Measurements from ENCODE around the gene RBBP8NL.

Gene RBBP8NL

GRCh38 chr20:62413896-62414481 lies 13.3 kb downstream of the RBBP8NL start:
- H3K4me3 Mint-ChIP-seq, result no peak overlapping the region
- H3K4me1 Mint-ChIP-seq (ENCODE audit: low read depth), result peaks cover 1% of the 10 kb centered on the region
- H3K36me3 Mint-ChIP-seq (ENCODE audit: low read depth), result no peaks in the 10 kb centered on the region
- H3K27ac Mint-ChIP-seq, result no peak overlapping the region
- no peaks in the 10 kb centered on the region for H3K9me3 Mint-ChIP-seq
- H3K27me3 Mint-ChIP-seq (ENCODE audit: low read depth), result no peaks in the 10 kb centered on the region

DNA sequence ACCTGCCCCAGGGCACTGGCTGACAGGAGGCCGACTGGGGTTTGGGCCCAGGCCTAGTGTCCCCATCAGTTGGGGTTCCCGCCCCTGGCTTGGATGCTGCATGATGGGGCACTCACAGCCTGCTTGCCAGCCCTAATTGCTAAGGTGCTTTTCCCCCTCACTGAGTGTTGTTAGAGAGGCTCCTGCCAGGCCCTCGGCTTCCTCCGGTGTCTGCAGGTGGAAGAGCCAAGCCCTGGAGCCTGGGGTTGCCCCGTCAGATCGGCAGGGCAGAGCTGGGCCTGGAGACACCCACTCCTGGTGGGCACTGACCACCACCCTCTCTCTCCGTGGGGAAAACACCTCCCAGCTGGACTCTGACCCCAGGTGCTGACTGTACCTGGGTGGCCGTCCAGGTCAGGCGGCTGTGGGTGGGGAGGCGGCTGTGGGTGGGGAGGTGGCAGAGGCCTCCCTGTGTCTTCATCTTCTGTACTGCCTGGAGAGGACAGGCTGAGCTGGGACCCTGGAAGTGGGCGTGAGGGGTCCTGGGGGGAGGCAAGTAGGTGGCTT lies 14.2 kb downstream of the RBBP8NL start:
- Mint-ChIP-seq H3K4me1 (ENCODE audit: low read depth) (peaks cover 1% of the 10 kb centered on the region), H3K9me3 (no peaks in the 10 kb centered on the region), H3K4me3 (no peak overlapping the region), H3K27me3 (ENCODE audit: low read depth) (no peaks in the 10 kb centered on the region), H3K36me3 (ENCODE audit: low read depth) (no peaks in the 10 kb centered on the region), H3K27ac (no peak overlapping the region)

DNA sequence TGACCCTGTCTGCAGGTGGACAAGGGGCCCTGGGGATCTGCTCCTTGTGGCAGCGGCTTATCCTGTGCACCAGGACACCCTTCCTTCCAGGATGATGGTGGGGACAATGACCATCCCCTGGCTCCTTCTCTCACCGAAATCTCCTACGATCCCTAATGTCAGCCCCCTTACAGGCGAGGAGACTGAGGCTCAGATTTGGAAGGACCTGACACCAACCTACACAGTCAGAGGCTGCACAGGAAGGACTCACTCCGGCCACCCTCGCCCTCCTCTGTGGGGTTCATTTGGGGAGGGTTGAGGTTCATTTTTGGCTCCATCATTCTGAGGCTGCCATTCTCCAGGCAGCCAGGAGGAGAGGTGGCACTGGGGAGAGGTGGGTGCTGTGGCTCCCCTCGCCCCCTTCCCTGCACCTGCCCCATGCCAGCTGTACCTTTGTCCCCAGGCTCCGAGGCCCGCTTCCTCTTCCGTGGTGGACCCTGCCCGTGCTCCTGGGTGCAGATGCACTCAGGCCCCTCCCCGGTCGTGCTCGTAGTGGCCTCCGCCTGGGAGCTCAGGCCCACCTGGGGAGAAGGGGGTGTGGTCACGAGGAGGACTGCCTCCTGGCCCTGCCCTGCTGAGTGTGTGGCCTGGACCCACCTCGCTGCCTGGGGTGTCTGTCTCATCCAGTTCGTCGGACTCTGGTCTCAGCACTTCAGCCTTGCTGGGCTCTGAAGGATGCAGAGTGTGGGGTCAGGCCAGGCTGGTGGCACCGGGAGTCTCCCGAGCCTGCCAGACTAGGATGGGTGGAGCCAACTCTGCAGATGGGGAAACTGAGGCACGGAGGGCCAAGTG lies 14.9 kb downstream of the RBBP8NL start:
- H3K4me3 Mint-ChIP-seq, result no peak overlapping the region
- no peaks in the 10 kb centered on the region for H3K36me3 Mint-ChIP-seq (ENCODE audit: low read depth)
- no peaks in the 10 kb centered on the region for H3K27me3 Mint-ChIP-seq (ENCODE audit: low read depth)
- H3K27ac Mint-ChIP-seq, result no peak overlapping the region
- peaks cover 4% of the 10 kb centered on the region for H3K4me1 Mint-ChIP-seq (ENCODE audit: low read depth)
- no peaks in the 10 kb centered on the region for H3K9me3 Mint-ChIP-seq

- peaks cover 4% of the 10 kb centered on the region for H3K4me1 Mint-ChIP-seq (ENCODE audit: low read depth)
- H3K27ac Mint-ChIP-seq, result no peak overlapping the region
- no peak overlapping the region for H3K4me3 Mint-ChIP-seq
- no peaks in the 10 kb centered on the region for H3K9me3 Mint-ChIP-seq
- no peaks in the 10 kb centered on the region for H3K27me3 Mint-ChIP-seq (ENCODE audit: low read depth)
- H3K36me3 Mint-ChIP-seq (ENCODE audit: low read depth), result no peaks in the 10 kb centered on the region
Measured at GRCh38 chr20:62411479-62412193, 15.7 kb downstream of the RBBP8NL start.

DNA sequence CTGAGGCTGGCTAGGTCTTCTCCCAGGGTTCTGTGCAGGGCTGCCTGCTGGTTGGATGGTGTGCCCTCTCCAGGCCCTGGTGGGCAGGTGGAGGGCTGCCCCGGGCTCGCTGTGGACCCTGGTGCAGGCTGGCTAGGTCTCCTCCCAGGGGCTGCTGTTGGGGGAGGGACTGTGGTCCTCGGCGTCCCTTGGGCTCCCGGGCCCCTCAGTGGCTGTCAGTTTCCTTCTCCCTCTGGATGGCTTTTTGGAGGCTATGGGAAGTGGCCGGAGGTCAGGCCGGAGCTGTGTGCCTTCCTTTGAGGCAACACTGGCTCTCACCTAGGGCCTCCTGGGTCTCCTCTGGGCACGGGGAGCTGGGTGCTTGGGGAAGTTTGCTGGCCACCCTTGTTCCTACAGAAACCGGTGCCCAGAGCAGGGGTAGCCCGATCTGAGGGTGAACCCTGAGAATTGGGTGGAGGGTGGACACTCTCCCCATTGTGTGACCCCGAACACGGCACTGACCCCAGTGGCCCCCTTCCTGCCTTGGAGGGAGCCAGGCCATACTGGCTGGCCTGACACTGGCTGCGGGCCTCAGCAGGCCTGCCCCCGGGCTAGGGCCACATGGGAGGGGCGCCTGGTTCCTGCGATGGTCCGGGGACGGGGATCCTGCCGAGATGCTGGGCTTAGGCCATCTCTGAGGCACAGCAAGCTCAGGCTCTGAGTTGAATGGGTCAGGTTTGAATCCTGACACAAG lies 16.4 kb downstream of the RBBP8NL start:
- Mint-ChIP-seq H3K9me3 (no peaks in the 10 kb centered on the region), H3K4me1 (ENCODE audit: low read depth) (peaks cover 6% of the 10 kb centered on the region), H3K36me3 (ENCODE audit: low read depth) (no peaks in the 10 kb centered on the region), H3K27me3 (ENCODE audit: low read depth) (no peaks in the 10 kb centered on the region), H3K27ac (no peak overlapping the region), H3K4me3 (no peak overlapping the region)

DNA sequence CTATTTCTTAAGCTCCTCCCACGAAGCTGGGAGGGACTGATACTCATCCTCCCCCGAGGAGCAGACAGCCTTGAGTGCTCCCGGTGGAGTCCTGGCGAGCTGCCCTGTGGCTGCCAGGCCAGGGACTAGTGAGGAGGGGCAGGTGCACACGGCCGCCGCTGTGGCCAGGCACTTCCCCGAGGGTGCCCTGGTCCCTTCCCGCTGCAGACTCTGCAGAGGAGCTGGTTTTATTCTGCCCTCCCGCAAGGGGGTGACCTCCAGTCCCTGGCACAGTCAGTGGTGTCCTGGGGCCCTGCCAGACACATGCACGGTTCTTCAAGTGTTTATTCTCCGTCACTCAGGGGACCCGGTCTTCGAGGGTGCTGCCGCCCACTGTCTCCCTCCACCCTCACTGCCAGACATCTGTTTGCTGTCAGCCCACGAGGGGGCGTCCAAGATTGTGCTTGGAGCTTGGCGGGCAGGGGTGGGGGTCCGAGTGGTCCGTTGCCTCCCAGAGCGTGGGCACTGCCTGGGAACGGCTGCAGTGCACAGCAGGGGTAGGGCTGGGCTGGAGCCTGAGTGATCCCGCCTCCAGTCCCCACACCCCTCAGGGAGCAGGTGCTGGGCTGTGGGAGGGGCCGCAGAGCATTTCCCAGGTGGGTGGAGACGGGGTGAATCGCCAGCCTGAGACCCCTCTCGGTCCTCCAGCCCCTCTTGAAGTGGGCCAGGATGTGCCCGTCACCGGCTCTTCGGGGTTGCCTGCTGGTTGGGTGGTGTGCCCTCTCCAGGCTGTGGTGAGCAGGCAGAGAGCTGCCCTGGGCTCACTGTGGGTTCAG lies 17.2 kb downstream of the RBBP8NL start:
- H3K27ac Mint-ChIP-seq, result no peak overlapping the region
- no peaks in the 10 kb centered on the region for H3K36me3 Mint-ChIP-seq (ENCODE audit: low read depth)
- H3K27me3 Mint-ChIP-seq (ENCODE audit: low read depth), result no peaks in the 10 kb centered on the region
- peaks cover 12% of the 10 kb centered on the region for H3K4me1 Mint-ChIP-seq (ENCODE audit: low read depth)
- no peak overlapping the region for H3K4me3 Mint-ChIP-seq
- no peaks in the 10 kb centered on the region for H3K9me3 Mint-ChIP-seq

- Mint-ChIP-seq H3K27ac (no peak overlapping the region), H3K9me3 (no peaks in the 10 kb centered on the region), H3K4me3 (no peak overlapping the region), H3K27me3 (ENCODE audit: low read depth) (no peaks in the 10 kb centered on the region), H3K4me1 (ENCODE audit: low read depth) (peaks cover 13% of the 10 kb centered on the region), H3K36me3 (ENCODE audit: low read depth) (no peaks in the 10 kb centered on the region)
Measured at GRCh38 chr20:62409086-62409853, 18.1 kb downstream of the RBBP8NL start.

GRCh38 chr20:62408640-62409039 lies 18.7 kb downstream of the RBBP8NL start:
- Mint-ChIP-seq H3K9me3 (no peaks in the 10 kb centered on the region), H3K4me3 (no peak overlapping the region), H3K27me3 (ENCODE audit: low read depth) (no peaks in the 10 kb centered on the region), H3K27ac (no peak overlapping the region), H3K36me3 (ENCODE audit: low read depth) (no peaks in the 10 kb centered on the region), H3K4me1 (ENCODE audit: low read depth) (peaks cover 15% of the 10 kb centered on the region)

DNA sequence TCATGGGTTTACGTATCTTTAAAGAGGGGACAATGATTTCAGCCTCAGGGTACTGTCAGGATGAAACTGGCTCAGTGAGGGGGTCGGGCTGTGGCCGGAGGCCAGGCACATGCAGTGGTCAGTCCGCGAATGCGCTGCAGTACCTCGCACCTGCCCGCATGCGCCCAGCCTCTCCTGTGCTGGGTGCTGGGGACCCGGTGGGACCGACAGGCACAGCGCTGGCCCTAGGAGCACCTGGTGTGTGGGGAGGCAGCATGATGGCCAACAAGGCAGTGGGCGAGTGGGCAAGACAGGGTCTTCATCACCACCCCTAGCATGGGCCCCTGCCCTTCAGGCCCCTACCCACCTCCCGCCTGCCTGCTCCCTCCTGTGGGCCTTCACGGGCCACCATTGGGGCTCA lies 19.3 kb downstream of the RBBP8NL start:
- peaks cover 17% of the 10 kb centered on the region for H3K4me1 Mint-ChIP-seq (ENCODE audit: low read depth)
- H3K4me3 Mint-ChIP-seq, result no peak overlapping the region
- H3K9me3 Mint-ChIP-seq, result no peaks in the 10 kb centered on the region
- H3K27me3 Mint-ChIP-seq (ENCODE audit: low read depth), result no peaks in the 10 kb centered on the region
- no peaks in the 10 kb centered on the region for H3K36me3 Mint-ChIP-seq (ENCODE audit: low read depth)
- H3K27ac Mint-ChIP-seq, result no peak overlapping the region

GRCh38 chr20:62407221-62407992 lies 19.9 kb downstream of the RBBP8NL start, which contains the start of gene CABLES2:
Gene CABLES2 (minus strand): TSS chr20:62407285. CDS start chr20:62407276, 9 bp downstream.
- peaks cover 17% of the 10 kb centered on the region for H3K4me1 Mint-ChIP-seq (ENCODE audit: low read depth)
- H3K27me3 Mint-ChIP-seq (ENCODE audit: low read depth), result no peaks in the 10 kb centered on the region
- no peaks in the 10 kb centered on the region for H3K36me3 Mint-ChIP-seq (ENCODE audit: low read depth)
- H3K27ac Mint-ChIP-seq, result peak within 1 kb of the TSS; percentile 85
- H3K4me3 Mint-ChIP-seq, result peak within 1 kb of the TSS; percentile 84
- H3K9me3 Mint-ChIP-seq, result no peaks in the 10 kb centered on the region

GRCh38 chr20:62406635-62407176 lies 20.6 kb downstream of the RBBP8NL start:
- Mint-ChIP-seq H3K27me3 (ENCODE audit: low read depth) (no peaks in the 10 kb centered on the region), H3K4me1 (ENCODE audit: low read depth) (peaks cover 17% of the 10 kb centered on the region), H3K9me3 (no peaks in the 10 kb centered on the region), H3K4me3 (peak overlapping the region; percentile 81), H3K36me3 (ENCODE audit: low read depth) (no peaks in the 10 kb centered on the region), H3K27ac (no peak overlapping the region)

- H3K27me3 Mint-ChIP-seq (ENCODE audit: low read depth), result no peaks in the 10 kb centered on the region
- H3K9me3 Mint-ChIP-seq, result no peaks in the 10 kb centered on the region
- H3K4me1 Mint-ChIP-seq (ENCODE audit: low read depth), result peaks cover 17% of the 10 kb centered on the region
- H3K4me3 Mint-ChIP-seq, result peak overlapping the region; percentile 81
- H3K36me3 Mint-ChIP-seq (ENCODE audit: low read depth), result peaks cover under 1% of the 10 kb centered on the region
- peak overlapping the region; percentile 78 for H3K27ac Mint-ChIP-seq
Measured at GRCh38 chr20:62405981-62406513, 21.3 kb downstream of the RBBP8NL start.

Data from T-helper 1 cell treated with Interleukin-12 subunit alpha and Interleukin-12 subunit beta and Interleukin-4 antibody, amounts not matched to agents 30 μg/mL and 1 μg/mL, for 36 hours (primary cell).